ENCODE results near the gene ZNF286A.

DNA sequence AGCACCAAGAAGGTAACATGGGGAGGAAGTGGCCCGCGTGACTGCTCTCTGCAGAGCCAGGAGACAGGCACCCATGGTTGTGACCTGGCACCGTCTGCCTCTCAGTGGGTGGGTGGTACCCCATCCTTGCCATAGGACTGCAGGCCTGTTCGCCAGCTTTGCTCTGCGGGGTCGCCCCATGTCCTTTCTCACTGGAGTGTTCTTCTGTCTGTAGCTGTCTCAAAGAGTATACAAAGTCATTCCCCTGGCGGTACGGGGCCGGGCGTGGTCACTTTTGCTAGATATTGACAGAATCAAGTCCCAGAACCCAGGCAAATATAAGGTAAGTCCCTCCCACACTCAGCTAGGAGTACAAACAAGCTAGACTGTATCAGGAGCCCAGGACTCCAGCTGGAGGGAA, 38.5 kb downstream of the ZNF286A start:
- TF ChIP-seq, protein P1, sequence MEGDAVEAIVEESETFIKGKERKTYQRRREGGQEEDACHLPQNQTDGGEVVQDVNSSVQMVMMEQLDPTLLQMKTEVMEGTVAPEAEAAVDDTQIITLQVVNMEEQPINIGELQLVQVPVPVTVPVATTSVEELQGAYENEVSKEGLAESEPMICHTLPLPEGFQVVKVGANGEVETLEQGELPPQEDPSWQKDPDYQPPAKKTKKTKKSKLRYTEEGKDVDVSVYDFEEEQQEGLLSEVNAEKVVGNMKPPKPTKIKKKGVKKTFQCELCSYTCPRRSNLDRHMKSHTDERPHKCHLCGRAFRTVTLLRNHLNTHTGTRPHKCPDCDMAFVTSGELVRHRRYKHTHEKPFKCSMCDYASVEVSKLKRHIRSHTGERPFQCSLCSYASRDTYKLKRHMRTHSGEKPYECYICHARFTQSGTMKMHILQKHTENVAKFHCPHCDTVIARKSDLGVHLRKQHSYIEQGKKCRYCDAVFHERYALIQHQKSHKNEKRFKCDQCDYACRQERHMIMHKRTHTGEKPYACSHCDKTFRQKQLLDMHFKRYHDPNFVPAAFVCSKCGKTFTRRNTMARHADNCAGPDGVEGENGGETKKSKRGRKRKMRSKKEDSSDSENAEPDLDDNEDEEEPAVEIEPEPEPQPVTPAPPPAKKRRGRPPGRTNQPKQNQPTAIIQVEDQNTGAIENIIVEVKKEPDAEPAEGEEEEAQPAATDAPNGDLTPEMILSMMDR (IDR thresholded peaks at IDR 0.05), result no peak
- TF ChIP-seq POLR2A (IDR thresholded peaks at IDR 0.05), result no peak
